Caki2 (cell line): ENCODE data around the gene CCT8. TPM values are rescaled to one million over a fixed set of nuclear protein-coding genes. Genes with fewer than 3 reads are reported as not detected.
A peak's percentile ranks its signal among the peaks of the same experiment; 100 is the strongest.

Experiments
- DNase-seq: peaks from one replicate; pipeline ENCODE4 v3.0.0-alpha.2; 2015; ENCODE audit warnings: low read depth
- in situ Hi-C: cut with HindIII; loops from 2 replicates; pipeline ENCODE4 v1.10.0; 2016; ENCODE audit warnings: low sequenced_read_pairs, low pct_unique_long_range_greater_than_20kb, mixed read lengths
- total RNA-seq: library from RNA; depleted of rRNA; stranded (reverse); fragments of >200 nt; shearing (Covaris generic); gene quantifications from 2 replicates; pipeline ENCODE4 v1.2.3, GENCODE V29; 2014; ENCODE audit warnings: low replicate concordance; rRNA removed

Gene CCT8
- 213 and 246 TPM in 2 replicates for total RNA-seq

- DNase-seq = peak; percentile 98
- in situ Hi-C loops = no loop called here
Observed at GRCh38 chr21:29073222-29074006, at the start of gene CCT8. CCT8 (minus strand) TSS chr21:29073648; CDS start chr21:29073590, 58 bp downstream.

GRCh38 chr21:29121759-29122158 lies 48.3 kb upstream of the CCT8 start:
- in situ Hi-C loops = no loop called here
- DNase-seq = no peak

- no peak for DNase-seq
- in situ Hi-C loops = no loop called here
Observed at GRCh38 chr21:29117372-29117955, 44.0 kb upstream of the CCT8 start.

GRCh38 chr21:29115899-29116298 lies 42.5 kb upstream of the CCT8 start:
- in situ Hi-C loops = no loop called here

GRCh38 chr21:29114765-29115500 lies 41.5 kb upstream of the CCT8 start:
- peak; percentile 61 for DNase-seq
- in situ Hi-C loops = no loop called here

More at GRCh38 chr21:29115899-29116298, 42.5 kb upstream of the CCT8 start:
- no peak for DNase-seq

- in situ Hi-C loops = no loop called here
- peak; percentile 77 for DNase-seq
Observed at GRCh38 chr21:29105218-29105617, 31.8 kb upstream of the CCT8 start.

GRCh38 chr21:29104239-29104708 lies 30.8 kb upstream of the CCT8 start:
- in situ Hi-C loops = no loop called here
- no peak for DNase-seq

- in situ Hi-C loops = no loop called here
- no peak for DNase-seq
Observed at GRCh38 chr21:29102791-29103257, 29.4 kb upstream of the CCT8 start.

GRCh38 chr21:29098156-29098555 lies 24.7 kb upstream of the CCT8 start:
- in situ Hi-C loops = no loop called here
- no peak for DNase-seq

GRCh38 chr21:29096218-29097015 lies 23.0 kb upstream of the CCT8 start:
- in situ Hi-C loops = no loop called here
- DNase-seq = no peak

GRCh38 chr21:29092102-29092959 lies 18.9 kb upstream of the CCT8 start:
- in situ Hi-C loops = no loop called here

GRCh38 chr21:29091033-29091432 lies 17.6 kb upstream of the CCT8 start:
- in situ Hi-C loops = no loop called here
- DNase-seq = no peak

More at GRCh38 chr21:29092102-29092959, 18.9 kb upstream of the CCT8 start:
- peak; percentile 67 for DNase-seq

- in situ Hi-C loops = no loop called here
- DNase-seq = no peak
Observed at GRCh38 chr21:29085106-29085752, 11.8 kb upstream of the CCT8 start.

- no peak for DNase-seq
- in situ Hi-C loops = no loop called here
Observed at GRCh38 chr21:29084372-29084771, 10.9 kb upstream of the CCT8 start.

- in situ Hi-C loops = no loop called here
- DNase-seq = no peak
Observed at GRCh38 chr21:29083306-29083705, 9.9 kb upstream of the CCT8 start.

- in situ Hi-C loops = no loop called here
- no peak for DNase-seq
Observed at GRCh38 chr21:29082046-29082815, 8.8 kb upstream of the CCT8 start.
